RWPE2 (cell line): ENCODE measurements around the gene ENTPD5.

Source experiments
- ATAC-seq: fragments of 200-7000 bp; cut with Tn5 transposase; 3 replicates; pipeline ENCODE4 v1.9.1; 2021; ENCODE audit warnings: low read depth
- DNase-seq: peaks from one replicate; pipeline ENCODE4 v3.0.0-alpha.2; 2020; ENCODE audit warnings: low spot score
- H3K27ac ChIP-seq: fragments of 450-650 bp; 2 replicates; pipeline ENCODE4 v1.5.1; 2017; ENCODE audit warnings: mild to moderate bottlenecking; ENCODE audit not compliant: poor library complexity, severe bottlenecking
- H3K27me3 ChIP-seq: fragments of 250-450 bp; sonication (Bioruptor Pico); 2 replicates; pipeline ENCODE4 v1.5.1; 2021; ENCODE audit warnings: mild to moderate bottlenecking, moderate library complexity; ENCODE audit not compliant: insufficient read depth, poor library complexity, severe bottlenecking
- H3K36me3 ChIP-seq: fragments of 250-450 bp; sonication (Bioruptor Pico); 2 replicates; pipeline ENCODE4 v1.5.1; 2020; ENCODE audit warnings: low read depth, mild to moderate bottlenecking, moderate library complexity
- H3K4me1 ChIP-seq: fragments of 250-450 bp; sonication (Bioruptor Pico); 2 replicates; pipeline ENCODE4 v1.5.1; 2021; ENCODE audit warnings: mild to moderate bottlenecking, moderate library complexity; ENCODE audit not compliant: insufficient read depth, poor library complexity, severe bottlenecking
- H3K4me3 ChIP-seq: fragments of 250-450 bp; sonication (Bioruptor Pico); 2 replicates; pipeline ENCODE4 v1.5.1; 2021; ENCODE audit warnings: mild to moderate bottlenecking, moderate library complexity; ENCODE audit not compliant: severe bottlenecking
- H3K9me3 ChIP-seq: fragments of 250-450 bp; sonication (Bioruptor Pico); 2 replicates; pipeline ENCODE4 v1.5.1; 2021; ENCODE audit warnings: mild to moderate bottlenecking, moderate library complexity; ENCODE audit not compliant: severe bottlenecking
- TF ChIP-seq, protein P1 (sequence below): fragments of 450-650 bp; IDR thresholded peaks from one replicate; pipeline ENCODE4 v1.5.1; 2017; ENCODE audit warnings: mild to moderate bottlenecking, moderate library complexity; ENCODE audit not compliant: poor library complexity, severe bottlenecking

Gene ENTPD5

DNA sequence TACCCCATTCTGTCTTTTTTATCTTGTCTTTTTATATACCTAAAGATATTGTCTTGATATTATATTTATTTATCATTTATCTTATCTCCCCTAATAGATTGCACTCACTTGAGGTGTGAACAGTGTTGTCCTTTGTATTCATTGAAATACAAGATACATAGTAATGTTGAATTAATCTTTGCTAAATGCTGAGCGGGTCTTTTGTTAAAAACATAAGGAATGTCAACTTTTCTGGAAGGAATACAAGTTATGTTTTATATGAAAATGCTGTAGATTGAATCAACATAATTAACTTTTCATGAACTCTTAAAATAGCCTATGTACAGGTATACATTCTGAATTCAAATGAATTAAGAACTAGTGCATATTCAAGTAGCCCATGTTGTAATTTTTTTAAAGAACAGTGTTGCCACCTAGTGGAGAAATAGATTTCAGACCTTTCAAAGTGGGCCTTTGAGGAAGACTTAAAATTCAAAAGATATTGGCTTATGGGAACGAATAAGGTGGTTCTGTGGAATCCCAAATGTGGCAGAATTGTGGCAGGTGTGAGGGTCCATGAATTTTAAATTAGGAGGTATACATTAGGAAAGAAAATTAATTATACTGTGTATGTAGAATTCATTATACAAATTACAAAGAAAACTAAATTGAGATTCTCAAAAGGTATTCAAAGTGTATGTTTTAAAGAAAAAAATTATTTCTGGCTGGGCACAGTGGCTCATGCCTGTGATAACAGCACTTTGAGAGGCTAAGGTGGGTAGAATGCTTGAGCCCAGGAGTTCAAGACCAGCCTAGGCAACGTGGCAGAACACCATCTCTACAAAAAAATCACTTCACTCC, 19.2 kb upstream of the ENTPD5 start:
- Histone ChIP-seq H3K9me3 (no peaks in the 10 kb centered on the region), H3K4me3 (no peak overlapping the region), H3K36me3 (peaks cover 4% of the 10 kb centered on the region; the same call in 1 of the 2 replicates), H3K4me1 (no peaks in the 10 kb centered on the region), H3K27me3 (no peaks in the 10 kb centered on the region), H3K27ac (no peak overlapping the region)
- ATAC-seq (peak; percentile 54; the same call in 2 of the 3 replicates), DNase-seq (no peak)
- TF ChIP-seq, protein P1, sequence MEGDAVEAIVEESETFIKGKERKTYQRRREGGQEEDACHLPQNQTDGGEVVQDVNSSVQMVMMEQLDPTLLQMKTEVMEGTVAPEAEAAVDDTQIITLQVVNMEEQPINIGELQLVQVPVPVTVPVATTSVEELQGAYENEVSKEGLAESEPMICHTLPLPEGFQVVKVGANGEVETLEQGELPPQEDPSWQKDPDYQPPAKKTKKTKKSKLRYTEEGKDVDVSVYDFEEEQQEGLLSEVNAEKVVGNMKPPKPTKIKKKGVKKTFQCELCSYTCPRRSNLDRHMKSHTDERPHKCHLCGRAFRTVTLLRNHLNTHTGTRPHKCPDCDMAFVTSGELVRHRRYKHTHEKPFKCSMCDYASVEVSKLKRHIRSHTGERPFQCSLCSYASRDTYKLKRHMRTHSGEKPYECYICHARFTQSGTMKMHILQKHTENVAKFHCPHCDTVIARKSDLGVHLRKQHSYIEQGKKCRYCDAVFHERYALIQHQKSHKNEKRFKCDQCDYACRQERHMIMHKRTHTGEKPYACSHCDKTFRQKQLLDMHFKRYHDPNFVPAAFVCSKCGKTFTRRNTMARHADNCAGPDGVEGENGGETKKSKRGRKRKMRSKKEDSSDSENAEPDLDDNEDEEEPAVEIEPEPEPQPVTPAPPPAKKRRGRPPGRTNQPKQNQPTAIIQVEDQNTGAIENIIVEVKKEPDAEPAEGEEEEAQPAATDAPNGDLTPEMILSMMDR = peak; percentile 97

DNA sequence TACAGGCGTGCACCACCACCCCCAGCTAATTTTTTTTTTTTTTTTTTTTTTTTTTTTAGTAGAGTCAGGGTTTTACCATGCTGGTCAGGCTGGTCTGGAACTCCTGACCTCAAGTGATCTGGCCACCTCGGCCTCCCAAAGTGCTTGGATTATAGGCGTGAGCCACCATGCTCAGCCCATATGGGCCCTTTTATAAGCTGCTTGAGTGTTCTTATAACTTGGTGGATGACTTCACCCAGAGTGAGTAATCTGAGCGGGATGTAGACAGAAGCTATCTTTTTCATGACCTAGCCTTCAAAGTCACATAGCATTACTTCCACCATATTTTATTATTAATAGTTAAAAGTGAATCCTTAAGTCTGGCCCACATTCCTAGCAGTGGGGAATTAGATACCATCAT, 16.5 kb upstream of the ENTPD5 start:
- no peak overlapping the region for H3K27ac ChIP-seq
- DNase-seq (no peak), ATAC-seq (peak; percentile 50; the same call in 1 of the 3 replicates)
- H3K4me1 ChIP-seq = no peaks in the 10 kb centered on the region
- H3K27me3 ChIP-seq = no peaks in the 10 kb centered on the region
- TF ChIP-seq, protein P1 = no peak
- peaks cover 4% of the 10 kb centered on the region; the same call in 1 of the 2 replicates for H3K36me3 ChIP-seq
- H3K9me3 ChIP-seq = no peaks in the 10 kb centered on the region
- H3K4me3 ChIP-seq = no peak overlapping the region

DNA sequence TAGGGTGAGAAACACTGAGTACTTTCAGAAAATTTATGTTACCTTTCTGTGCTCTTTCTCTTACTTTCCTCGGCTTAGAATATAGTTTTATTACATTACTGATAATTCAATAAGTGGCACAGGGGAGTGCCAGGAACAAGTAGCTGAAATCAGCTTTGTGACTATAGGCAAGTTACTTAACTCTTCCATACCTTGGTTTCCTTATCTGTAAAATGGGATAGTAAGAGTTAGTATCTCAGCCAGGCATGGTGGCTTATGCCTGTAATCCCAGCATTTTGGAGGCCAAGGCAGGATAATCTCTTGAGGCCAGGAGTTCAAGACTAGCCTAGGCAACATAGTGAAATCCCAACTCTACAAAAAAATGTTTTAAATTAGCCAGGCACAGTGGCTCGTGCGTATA, 15.5 kb upstream of the ENTPD5 start:
- Histone ChIP-seq H3K27me3 (no peaks in the 10 kb centered on the region), H3K36me3 (peaks cover 4% of the 10 kb centered on the region; the same call in 1 of the 2 replicates), H3K4me1 (no peaks in the 10 kb centered on the region), H3K4me3 (no peak overlapping the region), H3K9me3 (no peaks in the 10 kb centered on the region), H3K27ac (no peak overlapping the region)
- ATAC-seq = no peak
- TF ChIP-seq, protein P1 = no peak
- no peak for DNase-seq

DNA sequence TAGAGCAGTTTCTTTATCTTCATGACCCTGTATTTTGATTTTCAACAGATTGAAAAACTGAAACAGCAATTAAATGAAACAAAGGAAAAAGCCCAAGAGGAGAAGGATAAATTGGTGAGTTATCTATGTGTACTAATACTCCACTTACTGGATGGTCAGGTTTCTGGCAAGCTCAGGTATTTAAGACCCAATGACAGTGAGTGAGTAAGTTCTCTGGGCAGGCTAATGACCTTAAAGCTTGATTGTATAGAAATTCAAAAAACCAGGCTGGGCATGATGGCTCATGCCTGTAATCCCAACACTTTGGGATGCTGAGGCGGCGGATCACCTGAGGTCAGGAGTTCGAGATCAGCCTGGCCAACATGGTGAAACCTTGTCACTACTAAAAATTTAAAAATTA, 10.0 kb upstream of the ENTPD5 start:
- no peak overlapping the region for H3K27ac ChIP-seq
- no peaks in the 10 kb centered on the region for H3K9me3 ChIP-seq
- DNase-seq (no peak), ATAC-seq (no peak)
- TF ChIP-seq, protein P1 = no peak
- no peaks in the 10 kb centered on the region for H3K36me3 ChIP-seq
- H3K4me1 ChIP-seq = no peaks in the 10 kb centered on the region
- no peaks in the 10 kb centered on the region for H3K27me3 ChIP-seq
- no peak overlapping the region for H3K4me3 ChIP-seq

DNA sequence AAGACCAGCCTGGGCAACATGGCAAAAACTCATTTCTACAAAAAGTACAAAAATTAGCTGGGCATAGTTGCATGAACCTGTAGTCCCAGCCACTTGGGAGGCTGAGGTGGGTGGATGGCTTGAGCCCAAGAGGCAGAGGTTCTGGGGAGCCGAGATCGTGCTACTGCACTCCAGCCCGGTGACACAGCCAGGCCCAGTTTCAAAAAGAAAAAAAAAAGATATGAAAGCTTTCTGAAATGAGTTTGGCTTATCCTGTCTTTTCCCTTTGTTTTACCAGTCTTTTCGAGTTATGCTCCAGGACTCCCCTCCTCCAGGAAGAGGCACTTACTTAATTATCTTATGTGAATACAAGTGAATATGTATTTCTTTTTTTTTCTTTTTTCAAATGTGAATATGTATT, 3.3 kb upstream of the ENTPD5 start:
- Histone ChIP-seq H3K36me3 (no peaks in the 10 kb centered on the region), H3K27ac (no peak overlapping the region), H3K4me3 (no peak overlapping the region), H3K9me3 (no peaks in the 10 kb centered on the region), H3K27me3 (no peaks in the 10 kb centered on the region), H3K4me1 (peaks cover 2% of the 10 kb centered on the region)
- DNase-seq (no peak), ATAC-seq (no peak)
- TF ChIP-seq, protein P1 = no peak
